ENCODE data around the gene ZSWIM1. TPM values are rescaled to one million over a fixed set of nuclear protein-coding genes. Genes with fewer than 3 reads are reported as not detected.
A peak's percentile ranks its signal among the peaks of the same experiment; 100 is the strongest.

Gene ZSWIM1
- total and polyA plus RNA-seq, 2 donors (not counting 1 experiment from before 2014, with no cell fraction given), result 5.4 to 15.7 TPM

- peaks cover 14 to 22% of the 10 kb centered on the region in 2 donors for H3K4me1 ChIP-seq (ENCODE audit: control insufficient read depth in 2 of 2, insufficient read depth in 2 of 2, low read length in 2 of 2)
- H3K27ac ChIP-seq (ENCODE audit: low read length in 2 of 2), result no peak within 1 kb of the TSS
- Mint-ChIP-seq H3K4me1 (peaks cover 20% of the 10 kb centered on the region), H3K27ac (peak within 1 kb of the TSS; percentile 83), H3K27me3 (peaks cover 12% of the 10 kb centered on the region), H3K9me3 (ENCODE audit: insufficient read depth) (no peaks in the 10 kb centered on the region), H3K4me3 (peak within 1 kb of the TSS; percentile 94)
- peak within 1 kb of the TSS in 4 of 5 experiments; percentile 37 to 65 (median 60) for H3K4me3 ChIP-seq (ENCODE audit: control extremely low read depth in 1 of 5, extremely low read depth in 1 of 5, insufficient read depth in 1 of 5, low read depth in 2 of 5, low read length in 4 of 5)
- H3K9me3 ChIP-seq (ENCODE audit: control extremely low read depth in 1 of 3, control insufficient read depth in 2 of 3, insufficient read depth in 1 of 3, low read length in 2 of 3), result peaks cover 0 to 11% (median 0%) of the 10 kb centered on the region in 3 donors
- ATAC-seq (ENCODE audit: low read depth) (no peak), DNase-seq (peak; percentile 69)
- no peaks in the 10 kb centered on the region for H3K79me2 ChIP-seq (ENCODE audit: control insufficient read depth, insufficient read depth, low read length)
- ChIA-PET POLR2A (interaction anchor here (0.9 to 3.8 kb wide), 4 partner anchors 22 to 60 kb away, joined by 3 to 21 read pairs (median 4); partner anchors contain the start of genes PCIF1 and ZNF335), CTCF (no interaction called here)
- H3K36me3 ChIP-seq (replicated peaks in 1 of 2; ENCODE audit: control extremely low read depth in 1 of 2, control insufficient read depth in 1 of 2, extremely low read depth in 1 of 2, insufficient read depth in 2 of 2, low read length in 1 of 2), result no peaks in the 10 kb centered on the region
- peaks cover 0 to 19% (median 9%) of the 10 kb centered on the region in 4 experiments for H3K27me3 ChIP-seq (replicated peaks in 1 of 4; ENCODE audit: control extremely low read depth in 1 of 4, control insufficient read depth in 3 of 4, insufficient read depth in 4 of 4, low read length in 3 of 4)
- no peak for TF ChIP-seq EZH2 (IDR thresholded peaks at IDR 0.05; ENCODE audit: borderline replicate concordance, insufficient read depth, low read depth, low read length, poor library complexity, severe bottlenecking)
- TF ChIP-seq, protein P1, sequence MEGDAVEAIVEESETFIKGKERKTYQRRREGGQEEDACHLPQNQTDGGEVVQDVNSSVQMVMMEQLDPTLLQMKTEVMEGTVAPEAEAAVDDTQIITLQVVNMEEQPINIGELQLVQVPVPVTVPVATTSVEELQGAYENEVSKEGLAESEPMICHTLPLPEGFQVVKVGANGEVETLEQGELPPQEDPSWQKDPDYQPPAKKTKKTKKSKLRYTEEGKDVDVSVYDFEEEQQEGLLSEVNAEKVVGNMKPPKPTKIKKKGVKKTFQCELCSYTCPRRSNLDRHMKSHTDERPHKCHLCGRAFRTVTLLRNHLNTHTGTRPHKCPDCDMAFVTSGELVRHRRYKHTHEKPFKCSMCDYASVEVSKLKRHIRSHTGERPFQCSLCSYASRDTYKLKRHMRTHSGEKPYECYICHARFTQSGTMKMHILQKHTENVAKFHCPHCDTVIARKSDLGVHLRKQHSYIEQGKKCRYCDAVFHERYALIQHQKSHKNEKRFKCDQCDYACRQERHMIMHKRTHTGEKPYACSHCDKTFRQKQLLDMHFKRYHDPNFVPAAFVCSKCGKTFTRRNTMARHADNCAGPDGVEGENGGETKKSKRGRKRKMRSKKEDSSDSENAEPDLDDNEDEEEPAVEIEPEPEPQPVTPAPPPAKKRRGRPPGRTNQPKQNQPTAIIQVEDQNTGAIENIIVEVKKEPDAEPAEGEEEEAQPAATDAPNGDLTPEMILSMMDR (IDR thresholded peaks at IDR 0.05), result no peak
- 3% methylated on average over 46 of the region's 58 CpGs for WGBS (ENCODE audit: insufficient coverage)
- H4K20me1 ChIP-seq (ENCODE audit: control insufficient read depth, insufficient read depth, low read length, poor library complexity, severe bottlenecking), result no peaks in the 10 kb centered on the region
- intact Hi-C loops (cut with micrococcal nuclease), result loop anchor here (1.0 kb wide), 5 partner anchors 20 to 61 kb away; partner anchors contain the start of genes ACOT8, CTSA, NEURL2 and PCIF1
- H3K9ac ChIP-seq (ENCODE audit: low read length), result peak within 1 kb of the TSS; percentile 69
- H2AFZ ChIP-seq (ENCODE audit: insufficient read depth, low read depth, low read length, poor library complexity, severe bottlenecking), result peak within 1 kb of the TSS; percentile 89
- H3K4me2 ChIP-seq (replicated peaks; ENCODE audit: low read depth, low read length, poor library complexity, severe bottlenecking), result peak within 1 kb of the TSS; percentile 92
Observed at GRCh38 chr20:45911486-45912343, 30.7 kb downstream of the ZSWIM1 start, which contains the start of gene PLTP. Gene PLTP (minus strand): TSS chr20:45912155. CDS start chr20:45911452, 703 bp downstream.

DNA sequence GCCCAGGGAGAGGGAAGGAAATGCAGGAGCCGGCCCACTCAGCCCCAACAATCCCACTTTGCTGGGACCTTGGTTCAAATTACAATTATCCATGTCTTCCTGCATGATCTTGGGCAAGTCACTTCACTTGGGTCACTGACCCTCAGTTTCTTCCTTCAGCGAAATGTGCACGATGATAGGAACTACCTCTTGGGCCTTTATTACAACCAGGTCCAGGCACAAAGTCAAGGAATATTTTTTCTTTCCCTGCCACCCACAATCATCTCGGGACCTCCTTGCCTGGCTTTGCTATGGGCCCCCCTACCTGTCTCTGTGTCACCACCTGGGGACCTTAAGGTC lies 31.3 kb downstream of the ZSWIM1 start:
- no peaks in the 10 kb centered on the region for H3K9me3 Mint-ChIP-seq (ENCODE audit: insufficient read depth)
- H3K4me1 Mint-ChIP-seq, result peaks cover 20% of the 10 kb centered on the region
- intact Hi-C loops (cut with micrococcal nuclease), result no loop called here
- TF ChIP-seq, protein P1 (IDR thresholded peaks at IDR 0.05), result no peak
- no peak for TF ChIP-seq EZH2 (IDR thresholded peaks at IDR 0.05; ENCODE audit: borderline replicate concordance, insufficient read depth, low read depth, low read length, poor library complexity, severe bottlenecking)
- Histone ChIP-seq H3K36me3 (replicated peaks in 1 of 2; ENCODE audit: control extremely low read depth in 1 of 2, control insufficient read depth in 1 of 2, extremely low read depth in 1 of 2, insufficient read depth in 2 of 2, low read length in 1 of 2) (no peaks in the 10 kb centered on the region), H3K9ac (ENCODE audit: low read length) (peak overlapping the region; percentile 69), H2AFZ (ENCODE audit: insufficient read depth, low read depth, low read length, poor library complexity, severe bottlenecking) (peak overlapping the region; percentile 89), H3K4me2 (replicated peaks; ENCODE audit: low read depth, low read length, poor library complexity, severe bottlenecking) (peak overlapping the region; percentile 92), H3K9me3 (ENCODE audit: control extremely low read depth in 1 of 3, control insufficient read depth in 2 of 3, insufficient read depth in 1 of 3, low read length in 2 of 3) (peaks cover 0 to 11% (median 0%) of the 10 kb centered on the region in 3 donors), H3K79me2 (ENCODE audit: control insufficient read depth, insufficient read depth, low read length) (no peaks in the 10 kb centered on the region), H3K27ac (ENCODE audit: low read length in 2 of 2) (no peak overlapping the region), H4K20me1 (ENCODE audit: control insufficient read depth, insufficient read depth, low read length, poor library complexity, severe bottlenecking) (no peaks in the 10 kb centered on the region), H3K4me1 (ENCODE audit: control insufficient read depth in 2 of 2, insufficient read depth in 2 of 2, low read length in 2 of 2) (peaks cover 14 to 22% of the 10 kb centered on the region in 2 donors), H3K4me3 (ENCODE audit: control extremely low read depth in 1 of 5, extremely low read depth in 1 of 5, insufficient read depth in 1 of 5, low read depth in 2 of 5, low read length in 4 of 5) (peak overlapping the region in 2 of 5 experiments; percentile 37 to 65), H3K27me3 (replicated peaks in 1 of 4; ENCODE audit: control extremely low read depth in 1 of 4, control insufficient read depth in 3 of 4, insufficient read depth in 4 of 4, low read length in 3 of 4) (peaks cover 0 to 21% (median 9%) of the 10 kb centered on the region in 4 experiments)
- peaks cover 12% of the 10 kb centered on the region for H3K27me3 Mint-ChIP-seq
- 43% methylated on average over 2 of the region's 4 CpGs for WGBS (ENCODE audit: insufficient coverage)
- no peak for DNase-seq
- no peak for ATAC-seq (ENCODE audit: low read depth)
- POLR2A ChIA-PET, result interaction anchor here (3.8 kb wide), 1 partner anchor 22 kb away, joined by 21 read pairs; the partner anchor contains the start of gene PCIF1
- H3K27ac Mint-ChIP-seq, result no peak overlapping the region
- H3K4me3 Mint-ChIP-seq, result peak overlapping the region; percentile 94
- CTCF ChIA-PET, result no interaction called here
